ENCODE results near the gene MAPK7.

The MAPK7 gene

GRCh38 chr17:19412510-19412909, 34.2 kb downstream of the MAPK7 start:
- no peak overlapping the region for H3K4me3 ChIP-seq (ENCODE audit: low read depth, low read length)
- H3K36me3 ChIP-seq (ENCODE audit: control insufficient read depth in 2 of 2, insufficient read depth in 1 of 2, low read length in 2 of 2): no peaks in the 10 kb centered on the region
- H3K27ac ChIP-seq (ENCODE audit: extremely low read depth, low read depth, low read length): no peak overlapping the region
- POLR2A ChIA-PET: no interaction called here
- no peak for TF ChIP-seq ZNF580 (tag by site-specific recombination; IDR thresholded peaks at IDR 0.05)
- no peak for TF ChIP-seq ZNF585B (tag by site-specific recombination; IDR thresholded peaks at IDR 0.05)
- TF ChIP-seq ZNF449 (tag by site-specific recombination; IDR thresholded peaks at IDR 0.05): no peak
- TF ChIP-seq ZBTB6 (tag by site-specific recombination; IDR thresholded peaks at IDR 0.05): no peak
- TF ChIP-seq GFI1B (tag by site-specific recombination; IDR thresholded peaks at IDR 0.05): no peak
- TF ChIP-seq ZBTB20 (tag by site-specific recombination; IDR thresholded peaks at IDR 0.05): no peak
- TF ChIP-seq PRDM6 (tag by site-specific recombination; IDR thresholded peaks at IDR 0.05): no peak
- TF ChIP-seq ZNF555 (tag by site-specific recombination; conservative IDR thresholded peaks at IDR 0.05): no peak
- no peak for TF ChIP-seq ZFP3 (tag by site-specific recombination; IDR thresholded peaks at IDR 0.05; ENCODE audit: low read depth)
- no peak for TF ChIP-seq ZNF221 (tag by site-specific recombination; IDR thresholded peaks at IDR 0.05; ENCODE audit: borderline replicate concordance)
- no peak for TF ChIP-seq ZNF341 (tag by site-specific recombination; IDR thresholded peaks at IDR 0.05; ENCODE audit: low read depth)
- TF ChIP-seq ZNF433 (tag by site-specific recombination; IDR thresholded peaks at IDR 0.05; ENCODE audit: low read depth): no peak
- TF ChIP-seq TRIM28 (IDR thresholded peaks at IDR 0.05; ENCODE audit: borderline replicate concordance, low read length): no peak
- CTCF ChIA-PET: interaction anchor here (0.5 kb wide), 1 partner anchor 20 kb away, joined by 3 read pairs; no protein-coding TSS in a partner anchor
- H3K9me3 ChIP-seq (ENCODE audit: control insufficient read depth, insufficient read depth, low read depth, low read length): no peaks in the 10 kb centered on the region
- no peaks in the 10 kb centered on the region for H3K4me1 ChIP-seq (ENCODE audit: control insufficient read depth, insufficient read depth, low read length)

GRCh38 chr17:19412984-19413383, 34.7 kb downstream of the MAPK7 start:
- TF ChIP-seq REST (tag by site-specific recombination; IDR thresholded peaks at IDR 0.05) (no peak), ZNF48 (tag by site-specific recombination; IDR thresholded peaks at IDR 0.05) (no peak), ZNF747 (tag by site-specific recombination; IDR thresholded peaks at IDR 0.05) (no peak), ZNF624 (tag by site-specific recombination; IDR thresholded peaks at IDR 0.05) (no peak), ZNF311 (tag by site-specific recombination; IDR thresholded peaks at IDR 0.05; ENCODE audit: borderline replicate concordance) (no peak), ZNF777 (tag by site-specific recombination; IDR thresholded peaks at IDR 0.05; ENCODE audit: borderline replicate concordance) (no peak), ZNF26 (tag by site-specific recombination; IDR thresholded peaks at IDR 0.05) (no peak), ZNF548 (tag by site-specific recombination; IDR thresholded peaks at IDR 0.05) (no peak), SCRT1 (tag by site-specific recombination; IDR thresholded peaks at IDR 0.05; ENCODE audit: borderline replicate concordance) (no peak), ZNF302 (tag by site-specific recombination; IDR thresholded peaks at IDR 0.05; ENCODE audit: low read depth) (no peak)
- H3K4me3 ChIP-seq (ENCODE audit: low read depth, low read length): no peak overlapping the region
- CTCF ChIA-PET: interaction anchor here (1.0 to 1.1 kb wide), 2 partner anchors 9 to 50 kb away, joined by 3 to 5 read pairs; partner anchors contain the start of gene B9D1
- H3K4me1 ChIP-seq (ENCODE audit: control insufficient read depth, insufficient read depth, low read length): no peaks in the 10 kb centered on the region
- H3K36me3 ChIP-seq (ENCODE audit: control insufficient read depth in 2 of 2, insufficient read depth in 1 of 2, low read length in 2 of 2): no peaks in the 10 kb centered on the region
- H3K9me3 ChIP-seq (ENCODE audit: control insufficient read depth, insufficient read depth, low read depth, low read length): no peaks in the 10 kb centered on the region
- POLR2A ChIA-PET: no interaction called here
- H3K27ac ChIP-seq (ENCODE audit: extremely low read depth, low read depth, low read length): no peak overlapping the region
